Parathyroid adenoma (tissue), 2 donors: Measurements from ENCODE around the gene GDA.

Source experiments
- H2AFZ ChIP-seq: fragments of 300-600 bp; sonication (generic); one replicate; pipeline ENCODE4 v1.7.0; 2017; ENCODE audit warnings: antibody characterized with exemption, mild to moderate bottlenecking
- H3K27ac ChIP-seq: fragments of 300-600 bp; sonication (generic); one replicate; pipeline ENCODE4 v1.7.0; 2017
- H3K27me3 ChIP-seq: fragments of 300-600 bp; sonication (generic); one replicate; pipeline ENCODE4 v1.7.0; 2017; ENCODE audit warnings: low read length; ENCODE audit not compliant: control insufficient read depth, insufficient read depth
- H3K36me3 ChIP-seq: fragments of 300-600 bp; sonication (generic); one replicate; pipeline ENCODE4 v1.7.0; 2017; ENCODE audit warnings: low read length; ENCODE audit not compliant: control insufficient read depth, insufficient read depth
- H3K4me1 ChIP-seq: fragments of 300-600 bp; sonication (generic); one replicate; pipeline ENCODE4 v1.7.0; 2017; ENCODE audit warnings: control low read depth
- H3K4me2 ChIP-seq: fragments of 300-600 bp; sonication (generic); one replicate; pipeline ENCODE4 v1.7.0; 2017; ENCODE audit warnings: low read length
- H3K4me3 ChIP-seq: fragments of 300-600 bp; sonication (generic); one replicate; pipeline ENCODE4 v1.7.0; 2017; ENCODE audit warnings: low read depth, low read length
- H3K79me2 ChIP-seq: fragments of 300-600 bp; sonication (generic); one replicate; pipeline ENCODE4 v1.7.0; 2017; ENCODE audit warnings: control low read depth
- H3K9ac ChIP-seq: fragments of 300-600 bp; sonication (generic); one replicate; pipeline ENCODE4 v1.7.0; 2017; ENCODE audit warnings: mild to moderate bottlenecking
- H3K9me3 ChIP-seq: fragments of 300-600 bp; sonication (generic); one replicate; pipeline ENCODE4 v1.7.0; 2017; ENCODE audit warnings: low read length; ENCODE audit not compliant: control insufficient read depth
- CTCF ChIP-seq: fragments of 300-600 bp; sonication (generic); IDR thresholded peaks from one replicate; pipeline ENCODE4 v1.7.0; 2017; ENCODE audit warnings: antibody characterized with exemption, mild to moderate bottlenecking
- donor health status: primary hyperparathyroidism.

Gene GDA

DNA sequence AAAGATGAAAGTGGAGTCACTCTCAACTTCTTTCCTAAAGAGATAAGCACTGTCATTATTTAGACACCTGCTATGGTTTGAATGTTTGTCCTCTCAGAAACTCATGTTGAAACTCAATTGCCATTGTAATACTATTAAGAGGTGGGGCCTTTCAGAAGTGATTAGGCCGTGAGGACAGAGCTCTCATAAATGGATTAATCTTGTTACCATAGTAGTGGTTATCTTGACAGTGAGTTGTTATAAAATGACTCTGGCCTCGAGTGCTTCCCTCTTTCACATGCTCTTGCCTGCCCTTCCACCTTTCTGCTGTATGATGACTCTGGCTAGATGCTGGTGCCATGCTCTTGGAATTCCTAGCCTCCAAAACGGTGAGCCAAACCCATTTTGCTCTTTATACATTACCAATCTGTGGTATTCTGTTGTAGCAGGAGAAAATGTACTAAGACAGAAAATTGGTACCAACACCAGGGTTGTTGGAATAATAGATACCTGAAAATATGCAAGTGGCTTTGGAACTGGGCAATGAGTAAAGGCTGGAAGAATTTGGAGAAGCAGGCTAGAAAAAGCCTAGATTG lies 38.0 kb downstream of the GDA start:
- TF ChIP-seq CTCF = no peak
- H3K79me2 ChIP-seq = no peaks in the 10 kb centered on the region
- no peaks in the 10 kb centered on the region for H3K9me3 ChIP-seq
- H2AFZ ChIP-seq = no peak overlapping the region
- H3K36me3 ChIP-seq = no peaks in the 10 kb centered on the region
- no peaks in the 10 kb centered on the region for H3K4me1 ChIP-seq
- H3K4me3 ChIP-seq = no peak overlapping the region
- H3K27ac ChIP-seq = no peak overlapping the region
- H3K9ac ChIP-seq = no peak overlapping the region
- H3K27me3 ChIP-seq = no peaks in the 10 kb centered on the region
- H3K4me2 ChIP-seq = no peak overlapping the region

GRCh38 chr9:72188232-72188631 lies 39.0 kb downstream of the GDA start:
- H3K4me2 ChIP-seq = no peak overlapping the region
- no peak overlapping the region for H3K4me3 ChIP-seq
- H3K27ac ChIP-seq = no peak overlapping the region
- no peak for TF ChIP-seq CTCF
- no peak overlapping the region for H2AFZ ChIP-seq
- no peaks in the 10 kb centered on the region for H3K36me3 ChIP-seq
- H3K9ac ChIP-seq = no peak overlapping the region
- H3K4me1 ChIP-seq = no peaks in the 10 kb centered on the region
- no peaks in the 10 kb centered on the region for H3K9me3 ChIP-seq
- no peaks in the 10 kb centered on the region for H3K27me3 ChIP-seq
- H3K79me2 ChIP-seq = no peaks in the 10 kb centered on the region

GRCh38 chr9:72193478-72193881 lies 44.2 kb downstream of the GDA start:
- H3K4me1 ChIP-seq = no peaks in the 10 kb centered on the region
- no peaks in the 10 kb centered on the region for H3K9me3 ChIP-seq
- H3K9ac ChIP-seq = no peak overlapping the region
- TF ChIP-seq CTCF = no peak
- no peaks in the 10 kb centered on the region for H3K27me3 ChIP-seq
- no peak overlapping the region for H3K4me3 ChIP-seq
- no peak overlapping the region for H2AFZ ChIP-seq
- no peak overlapping the region for H3K4me2 ChIP-seq
- no peaks in the 10 kb centered on the region for H3K79me2 ChIP-seq
- no peaks in the 10 kb centered on the region for H3K36me3 ChIP-seq
- H3K27ac ChIP-seq = no peak overlapping the region

DNA sequence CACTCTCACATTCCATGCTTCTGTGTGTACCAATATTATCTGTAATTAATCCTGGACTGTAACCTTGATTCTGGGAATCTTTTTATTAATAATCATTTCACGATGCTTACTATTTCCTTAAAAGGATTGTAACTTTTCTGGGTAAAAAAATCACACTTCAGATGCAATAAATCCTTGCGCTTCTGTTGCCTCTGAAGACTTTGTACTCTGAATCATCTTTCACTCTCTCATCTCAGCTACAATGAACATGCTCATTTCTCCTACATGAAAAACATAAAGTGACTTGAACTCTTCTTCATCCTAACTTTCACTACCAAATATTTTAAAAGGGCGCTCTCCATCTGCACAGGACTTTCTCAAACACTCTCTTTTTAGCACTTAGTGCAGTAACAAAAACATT lies 50.0 kb downstream of the GDA start:
- Histone ChIP-seq H3K4me3 (no peak overlapping the region), H3K4me1 (no peaks in the 10 kb centered on the region), H3K27ac (no peak overlapping the region), H3K79me2 (no peaks in the 10 kb centered on the region), H3K9ac (no peak overlapping the region), H3K27me3 (no peaks in the 10 kb centered on the region), H3K36me3 (no peaks in the 10 kb centered on the region), H2AFZ (no peak overlapping the region), H3K9me3 (no peaks in the 10 kb centered on the region), H3K4me2 (no peak overlapping the region)
- TF ChIP-seq CTCF = no peak

DNA sequence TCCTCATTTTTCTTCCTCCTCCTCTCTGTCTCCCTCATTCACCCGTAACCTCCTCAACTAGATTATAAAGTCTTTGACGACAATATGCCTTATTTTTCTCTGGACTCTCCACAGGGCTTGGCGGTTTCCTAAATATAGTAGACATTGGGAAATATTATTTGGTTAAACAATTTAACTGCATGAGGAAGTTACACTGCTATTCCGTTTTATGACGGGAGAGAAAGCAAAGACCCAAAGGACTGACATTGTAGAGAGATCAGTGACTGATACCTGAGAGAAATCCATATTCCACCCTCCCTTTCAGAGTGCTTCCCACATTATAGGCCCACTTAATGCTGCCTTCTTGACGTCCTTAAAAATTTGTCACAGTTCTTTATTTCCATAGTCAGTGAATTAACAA lies 51.2 kb downstream of the GDA start:
- H3K79me2 ChIP-seq = no peaks in the 10 kb centered on the region
- no peak overlapping the region for H3K27ac ChIP-seq
- no peak overlapping the region for H2AFZ ChIP-seq
- H3K27me3 ChIP-seq = no peaks in the 10 kb centered on the region
- H3K4me3 ChIP-seq = no peak overlapping the region
- no peak overlapping the region for H3K4me2 ChIP-seq
- H3K36me3 ChIP-seq = no peaks in the 10 kb centered on the region
- no peak overlapping the region for H3K9ac ChIP-seq
- no peak for TF ChIP-seq CTCF
- no peaks in the 10 kb centered on the region for H3K9me3 ChIP-seq
- no peaks in the 10 kb centered on the region for H3K4me1 ChIP-seq
